GM18507 (cell line): ENCODE results near the gene RSPO3.

Experiments
- DNase-seq: peaks from one replicate; pipeline ENCODE4 v3.0.0; 2011; ENCODE audit warnings: low read depth; ENCODE audit not compliant: insufficient read length; ENCODE audit errors: extremely low spot score
- FAIRE-seq: peaks from 2 replicates; lab custom pipeline; 2011; peaks lifted over from hg19 to GRCh38; lab: Jason Lieb, UNC

Gene RSPO3

GRCh38 chr6:127107916-127108315, 10.6 kb upstream of the RSPO3 start:
- no peak for DNase-seq
- no peak for FAIRE-seq

- no peak for FAIRE-seq
Measured at GRCh38 chr6:127110712-127111111, 7.8 kb upstream of the RSPO3 start.

GRCh38 chr6:127111526-127111925, 6.9 kb upstream of the RSPO3 start:
- DNase-seq: no peak
- FAIRE-seq: no peak

More at GRCh38 chr6:127110712-127111111, 7.8 kb upstream of the RSPO3 start:
- no peak for DNase-seq

GRCh38 chr6:127114214-127114760, 4.2 kb upstream of the RSPO3 start:
- FAIRE-seq (no peak), DNase-seq (no peak)

GRCh38 chr6:127115084-127115655, 3.3 kb upstream of the RSPO3 start:
- no peak for FAIRE-seq
- DNase-seq: no peak

GRCh38 chr6:127115746-127116145, 2.7 kb upstream of the RSPO3 start:
- DNase-seq: no peak
- no peak for FAIRE-seq

- FAIRE-seq (no peak), DNase-seq (no peak)
Measured at GRCh38 chr6:127117979-127118297, 533 bp upstream of the RSPO3 start.

GRCh38 chr6:127119102-127120022, 891 bp downstream of the RSPO3 start:
- no peak for DNase-seq

GRCh38 chr6:127120023-127120786, 1.7 kb downstream of the RSPO3 start:
- FAIRE-seq (no peak), DNase-seq (no peak)

More at GRCh38 chr6:127119102-127120022, 891 bp downstream of the RSPO3 start:
- FAIRE-seq: no peak

GRCh38 chr6:127120787-127121636, 2.5 kb downstream of the RSPO3 start:
- FAIRE-seq (peak; percentile 87), DNase-seq (peak; percentile 20)

- DNase-seq (no peak), FAIRE-seq (no peak)
Measured at GRCh38 chr6:127121637-127121960, 3.1 kb downstream of the RSPO3 start.

- DNase-seq (no peak), FAIRE-seq (no peak)
Measured at GRCh38 chr6:127124172-127124571, 5.7 kb downstream of the RSPO3 start.

GRCh38 chr6:127124680-127125079, 6.2 kb downstream of the RSPO3 start:
- no peak for FAIRE-seq
- DNase-seq: no peak

- no peak for DNase-seq
- FAIRE-seq: no peak
Measured at GRCh38 chr6:127128066-127128465, 9.6 kb downstream of the RSPO3 start.

GRCh38 chr6:127129251-127129650, 10.8 kb downstream of the RSPO3 start:
- FAIRE-seq (no peak), DNase-seq (no peak)

- DNase-seq: no peak
- FAIRE-seq: no peak
Measured at GRCh38 chr6:127131275-127131674, 12.8 kb downstream of the RSPO3 start.

GRCh38 chr6:127131772-127132376, 13.4 kb downstream of the RSPO3 start:
- FAIRE-seq (no peak), DNase-seq (no peak)

- FAIRE-seq (no peak), DNase-seq (no peak)
Measured at GRCh38 chr6:127134136-127134535, 15.7 kb downstream of the RSPO3 start.

- no peak for FAIRE-seq
- no peak for DNase-seq
Measured at GRCh38 chr6:127136786-127137185, 18.3 kb downstream of the RSPO3 start.
